Nucleus accumbens (tissue), 56 donors: ENCODE measurements around the gene HOXC13.

ENCODE experiments used
- DNase-seq, 56 donors: peaks; one replicate each; lab custom pipeline; 2025; lab: John Stamatoyannopoulos, UW

HOXC13 gene

GRCh38 chr12:53937596-53938325 lies 870 bp upstream of the HOXC13 start:
- no peak for DNase-seq

GRCh38 chr12:53939141-53940108 lies 794 bp downstream of the HOXC13 start:
- DNase-seq: no peak

GRCh38 chr12:53940443-53941014 lies 1.9 kb downstream of the HOXC13 start:
- no peak for DNase-seq

GRCh38 chr12:53941187-53941586 lies 2.6 kb downstream of the HOXC13 start:
- no peak for DNase-seq

- DNase-seq: no peak
Observed at GRCh38 chr12:53941750-53942149, 3.1 kb downstream of the HOXC13 start.

GRCh38 chr12:53942467-53942997 lies 3.9 kb downstream of the HOXC13 start:
- no peak for DNase-seq

GRCh38 chr12:53944209-53944608 lies 5.6 kb downstream of the HOXC13 start:
- no peak for DNase-seq

GRCh38 chr12:53944907-53945847 lies 6.5 kb downstream of the HOXC13 start:
- DNase-seq: no peak

- DNase-seq: no peak
Observed at GRCh38 chr12:53947743-53948142, 9.1 kb downstream of the HOXC13 start.

- no peak for DNase-seq
Observed at GRCh38 chr12:53948650-53949593, 10.3 kb downstream of the HOXC13 start.

GRCh38 chr12:53949631-53950436 lies 11.2 kb downstream of the HOXC13 start:
- no peak for DNase-seq

GRCh38 chr12:53950437-53950773 lies 11.8 kb downstream of the HOXC13 start:
- DNase-seq: no peak

GRCh38 chr12:53950789-53951576 lies 12.4 kb downstream of the HOXC13 start:
- DNase-seq: no peak

GRCh38 chr12:53951577-53952334 lies 13.1 kb downstream of the HOXC13 start:
- DNase-seq: no peak

- DNase-seq: no peak
Observed at GRCh38 chr12:53952335-53952694, 13.7 kb downstream of the HOXC13 start.
